BLaER1 (cell line): ENCODE results near the gene TEDC1.

ENCODE experiments used
- H3K27ac ChIP-seq: shearing (Covaris generic); formaldehyde crosslinking; 2 replicates; pipeline ENCODE4 v1.8.1; 2022
- H3K27me3 ChIP-seq: shearing (Covaris generic); formaldehyde crosslinking; 2 replicates; pipeline ENCODE4 v1.8.1; 2022
- H3K36me3 ChIP-seq: shearing (Covaris generic); formaldehyde crosslinking; 2 replicates; pipeline ENCODE4 v1.8.1; 2022
- H3K4me1 ChIP-seq: shearing (Covaris generic); formaldehyde crosslinking; 2 replicates; pipeline ENCODE4 v1.8.1; 2022
- H3K4me2 ChIP-seq: shearing (Covaris generic); formaldehyde crosslinking; 2 replicates; pipeline ENCODE4 v1.8.1; 2022
- H3K4me3 ChIP-seq: shearing (Covaris generic); formaldehyde crosslinking; 2 replicates; pipeline ENCODE4 v1.8.1; 2022
- H3K9ac ChIP-seq: shearing (Covaris generic); formaldehyde crosslinking; 2 replicates; pipeline ENCODE4 v1.8.1; 2022
- H3K9me3 ChIP-seq: shearing (Covaris generic); formaldehyde crosslinking; 2 replicates; pipeline ENCODE4 v1.8.1; 2022
- H4K20me1 ChIP-seq: shearing (Covaris generic); formaldehyde crosslinking; 2 replicates; pipeline ENCODE4 v1.8.1; 2022
- Cebpa-rat ChIP-seq: shearing (Covaris generic); IDR thresholded peaks from 2 replicates; pipeline ENCODE4 v1.8.1; 2022

The TEDC1 gene

DNA sequence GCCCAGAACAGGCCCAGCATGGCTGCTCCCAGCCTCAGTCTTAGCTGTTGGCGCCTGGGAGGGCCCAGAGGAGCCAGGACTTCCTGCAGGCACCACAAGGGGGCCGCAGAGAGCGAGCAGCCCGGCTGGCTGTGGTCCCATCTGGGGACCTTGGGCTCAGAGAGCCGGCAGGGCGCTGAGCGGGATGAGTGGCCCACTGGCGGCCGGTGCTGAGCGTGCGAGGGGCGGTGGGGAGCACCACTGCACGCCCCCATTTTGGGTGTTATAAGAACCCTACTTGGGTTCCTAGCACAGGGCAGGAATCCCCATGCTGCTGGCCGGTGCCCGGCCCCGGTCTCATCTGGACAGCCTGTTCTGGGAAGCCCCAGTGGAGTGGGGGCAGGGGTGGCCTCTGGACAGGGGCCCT lies 42.3 kb upstream of the TEDC1 start:
- peaks cover 100% of the 10 kb centered on the region for H4K20me1 ChIP-seq
- no peak overlapping the region for H3K9ac ChIP-seq
- peaks cover 79% of the 10 kb centered on the region for H3K36me3 ChIP-seq
- no peaks in the 10 kb centered on the region for H3K27me3 ChIP-seq
- H3K27ac ChIP-seq = peak overlapping the region; percentile 49
- no peak overlapping the region for H3K4me3 ChIP-seq
- peaks cover 62% of the 10 kb centered on the region for H3K4me1 ChIP-seq
- no peaks in the 10 kb centered on the region for H3K9me3 ChIP-seq
- TF ChIP-seq Cebpa-rat = no peak
- H3K4me2 ChIP-seq = peak overlapping the region; percentile 90

DNA sequence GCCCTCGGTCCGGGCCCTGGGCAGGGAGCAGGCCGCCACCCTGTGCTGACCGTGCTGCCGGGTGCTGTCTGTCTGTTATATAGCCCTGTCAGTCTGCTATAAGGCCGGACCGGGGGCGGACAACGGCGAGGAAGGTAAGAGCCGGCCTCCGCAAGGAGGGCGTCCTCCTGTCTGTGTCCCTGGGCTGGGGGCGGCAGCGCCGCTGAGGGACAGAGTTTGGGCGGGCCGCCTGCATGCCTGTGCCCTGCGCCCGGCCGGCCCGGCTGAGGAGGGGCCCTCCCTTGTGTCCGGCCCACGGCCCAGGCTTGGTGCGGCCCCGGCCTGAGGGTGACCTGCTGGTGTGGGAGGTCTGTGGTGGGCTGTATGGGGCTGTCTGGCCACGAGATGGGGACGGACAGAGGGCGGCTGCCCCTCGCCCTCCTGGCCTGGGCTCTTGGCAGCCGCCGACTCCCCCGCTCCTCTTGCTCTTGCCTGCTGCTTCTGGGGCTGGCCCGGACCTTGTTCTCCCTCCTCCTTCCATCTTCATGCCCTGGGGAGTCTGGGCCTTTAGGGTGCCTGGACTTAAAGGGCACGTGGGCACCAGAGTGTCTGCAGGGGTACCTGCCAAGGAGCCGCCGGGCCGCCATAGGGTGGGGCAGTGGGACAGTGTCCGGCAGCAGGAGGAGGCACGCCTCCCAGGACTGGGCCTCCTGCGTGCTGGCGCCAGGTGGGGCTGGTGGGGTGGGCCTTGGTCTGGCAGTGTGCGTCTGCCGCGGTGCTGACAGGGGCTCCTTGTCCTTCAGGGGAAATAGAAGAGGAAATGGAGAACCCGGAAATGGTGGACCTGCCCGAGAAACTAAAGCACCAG lies 41.5 kb upstream of the TEDC1 start:
- H3K4me3 ChIP-seq = no peak overlapping the region
- 0 out of 2 replicates have a peak overlapping the region, but pooled peaks have one; percentile 49 for H3K27ac ChIP-seq
- peaks cover 65% of the 10 kb centered on the region for H3K4me1 ChIP-seq
- H4K20me1 ChIP-seq = peaks cover 100% of the 10 kb centered on the region
- H3K9me3 ChIP-seq = no peaks in the 10 kb centered on the region
- TF ChIP-seq Cebpa-rat = no peak
- 0 out of 2 replicates have a peak overlapping the region, but pooled peaks have one; percentile 90 for H3K4me2 ChIP-seq
- H3K9ac ChIP-seq = no peak overlapping the region; the same call in 1 of the 2 replicates
- H3K36me3 ChIP-seq = peaks cover 86% of the 10 kb centered on the region
- no peaks in the 10 kb centered on the region for H3K27me3 ChIP-seq

DNA sequence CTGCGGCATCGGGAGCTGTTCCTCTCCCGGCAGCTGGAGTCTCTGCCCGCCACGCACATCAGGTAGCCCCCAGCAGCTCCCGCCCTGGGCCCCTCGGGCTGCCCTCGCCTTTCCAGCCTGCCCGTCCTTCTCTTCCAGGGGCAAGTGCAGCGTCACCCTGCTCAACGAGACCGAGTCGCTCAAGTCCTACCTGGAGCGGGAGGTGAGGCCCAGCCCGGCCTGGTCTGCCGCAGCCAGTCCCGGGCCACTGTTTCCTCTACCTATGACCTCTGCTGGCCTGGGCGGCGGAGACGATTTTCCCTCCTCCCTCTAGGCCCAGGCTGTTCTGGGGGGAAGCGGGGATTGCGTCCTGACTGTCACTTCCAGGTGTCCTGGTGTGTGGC lies 40.9 kb upstream of the TEDC1 start:
- peaks cover 93% of the 10 kb centered on the region for H3K36me3 ChIP-seq
- H4K20me1 ChIP-seq = peaks cover 100% of the 10 kb centered on the region
- no peaks in the 10 kb centered on the region for H3K9me3 ChIP-seq
- peaks cover 59% of the 10 kb centered on the region for H3K4me1 ChIP-seq
- no peak overlapping the region for H3K4me2 ChIP-seq
- TF ChIP-seq Cebpa-rat = no peak
- H3K27me3 ChIP-seq = no peaks in the 10 kb centered on the region
- H3K27ac ChIP-seq = no peak overlapping the region; the same call in 1 of the 2 replicates
- no peak overlapping the region for H3K9ac ChIP-seq
- H3K4me3 ChIP-seq = no peak overlapping the region

DNA sequence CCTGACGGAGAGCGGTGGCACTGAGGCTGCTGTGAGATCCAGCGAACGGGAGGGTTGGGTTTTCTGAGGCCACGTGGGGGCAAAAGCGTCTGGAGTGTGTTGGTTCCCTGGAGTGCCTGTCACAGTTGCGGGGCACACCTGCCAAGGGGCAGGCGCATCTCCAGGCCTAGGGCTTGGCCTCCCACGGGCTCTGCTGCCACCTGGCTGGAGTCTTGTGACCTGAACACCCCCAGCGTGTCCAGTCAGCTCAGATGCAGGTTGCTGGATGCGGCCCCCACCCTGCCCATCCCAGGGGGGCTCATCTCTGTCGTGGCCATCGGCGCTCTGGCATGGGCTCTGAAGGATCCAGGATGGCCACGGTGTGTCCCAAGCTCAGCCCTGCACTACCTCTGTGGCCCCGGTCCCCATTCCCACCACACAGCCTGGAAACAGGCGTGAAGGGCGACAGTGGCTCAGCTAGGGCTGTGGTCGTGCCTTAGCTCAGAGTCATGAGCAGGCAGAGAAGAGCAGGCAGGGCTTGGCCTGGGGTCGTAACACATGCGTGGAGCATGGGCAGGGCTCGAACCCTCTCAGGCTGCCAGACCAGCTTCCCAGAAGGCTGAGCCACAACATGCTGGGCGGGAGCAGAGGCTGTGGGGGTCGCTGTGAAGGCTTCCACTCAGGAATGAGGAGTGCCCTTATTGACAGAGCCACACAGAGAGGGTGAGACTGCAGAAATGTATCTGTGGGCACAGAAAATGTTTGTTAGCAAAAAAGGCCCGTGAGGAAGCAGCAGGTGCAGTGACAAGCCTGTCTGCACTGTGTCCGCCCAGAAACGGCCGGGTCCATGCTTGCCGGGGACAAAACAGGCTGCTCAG lies 40.0 kb upstream of the TEDC1 start:
- TF ChIP-seq Cebpa-rat = no peak
- no peak overlapping the region for H3K27ac ChIP-seq

DNA sequence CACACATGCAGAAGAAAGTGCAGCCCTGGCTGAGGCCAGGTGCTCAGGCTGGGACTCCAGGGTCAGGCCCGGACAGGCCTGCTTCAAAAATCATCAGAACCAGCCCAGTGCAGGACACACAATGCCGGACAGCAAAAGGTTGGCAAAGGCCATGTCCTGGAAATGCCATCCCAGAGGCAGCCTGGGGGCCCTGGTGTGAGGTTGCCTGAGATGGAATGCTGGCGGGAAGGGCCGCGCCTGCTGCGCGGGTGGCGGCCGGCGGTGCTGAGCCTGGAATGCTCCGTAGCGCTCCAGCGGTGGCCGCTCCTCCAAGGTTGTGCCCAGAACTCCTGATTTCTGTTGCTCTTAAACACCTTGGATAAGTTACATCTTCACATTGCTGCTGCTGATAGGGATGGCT lies 38.1 kb upstream of the TEDC1 start:
- no peak overlapping the region for H3K4me3 ChIP-seq
- peaks cover 96% of the 10 kb centered on the region for H3K36me3 ChIP-seq

More for the DNA sequence above, 40.0 kb upstream of the TEDC1 start:
- no peak overlapping the region for H3K4me2 ChIP-seq
- H3K4me3 ChIP-seq = no peak overlapping the region
- peaks cover 50% of the 10 kb centered on the region for H3K4me1 ChIP-seq
- H4K20me1 ChIP-seq = peaks cover 100% of the 10 kb centered on the region
- no peaks in the 10 kb centered on the region for H3K27me3 ChIP-seq
- H3K36me3 ChIP-seq = peaks cover 95% of the 10 kb centered on the region
- H3K9ac ChIP-seq = no peak overlapping the region
- no peaks in the 10 kb centered on the region for H3K9me3 ChIP-seq

DNA sequence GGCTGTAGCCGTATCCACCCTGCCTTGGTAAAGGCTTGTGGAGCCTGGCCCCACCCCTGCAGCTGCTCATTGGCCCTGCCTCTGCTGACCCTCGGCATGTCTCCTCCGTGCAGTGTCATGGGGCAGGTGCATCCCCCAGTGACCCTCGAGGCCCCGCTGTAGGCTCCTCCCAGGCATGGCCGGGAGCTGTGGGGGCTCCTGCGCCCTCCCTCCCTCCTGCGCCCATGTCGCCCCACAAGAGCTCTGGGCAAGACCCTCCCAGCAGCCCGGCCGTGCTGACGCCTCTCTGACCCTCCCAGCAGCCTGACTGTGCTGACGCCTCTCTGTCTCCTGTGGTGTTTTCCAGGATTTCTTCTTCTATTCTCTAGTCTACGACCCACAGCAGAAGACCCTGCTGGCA lies 37.2 kb upstream of the TEDC1 start:
- Histone ChIP-seq H3K36me3 (peaks cover 100% of the 10 kb centered on the region), H3K9ac (no peak overlapping the region), H3K9me3 (no peaks in the 10 kb centered on the region), H3K27ac (no peak overlapping the region), H4K20me1 (peaks cover 100% of the 10 kb centered on the region), H3K27me3 (no peaks in the 10 kb centered on the region), H3K4me2 (no peak overlapping the region), H3K4me3 (no peak overlapping the region), H3K4me1 (peaks cover 22% of the 10 kb centered on the region)
- TF ChIP-seq Cebpa-rat = no peak

More for the DNA sequence above, 38.1 kb upstream of the TEDC1 start:
- H3K4me2 ChIP-seq = no peak overlapping the region
- no peak overlapping the region for H3K27ac ChIP-seq
- H3K9me3 ChIP-seq = no peaks in the 10 kb centered on the region
- H4K20me1 ChIP-seq = peaks cover 100% of the 10 kb centered on the region
- no peak overlapping the region for H3K9ac ChIP-seq
- H3K27me3 ChIP-seq = no peaks in the 10 kb centered on the region
- H3K4me1 ChIP-seq = peaks cover 31% of the 10 kb centered on the region
- no peak for TF ChIP-seq Cebpa-rat

DNA sequence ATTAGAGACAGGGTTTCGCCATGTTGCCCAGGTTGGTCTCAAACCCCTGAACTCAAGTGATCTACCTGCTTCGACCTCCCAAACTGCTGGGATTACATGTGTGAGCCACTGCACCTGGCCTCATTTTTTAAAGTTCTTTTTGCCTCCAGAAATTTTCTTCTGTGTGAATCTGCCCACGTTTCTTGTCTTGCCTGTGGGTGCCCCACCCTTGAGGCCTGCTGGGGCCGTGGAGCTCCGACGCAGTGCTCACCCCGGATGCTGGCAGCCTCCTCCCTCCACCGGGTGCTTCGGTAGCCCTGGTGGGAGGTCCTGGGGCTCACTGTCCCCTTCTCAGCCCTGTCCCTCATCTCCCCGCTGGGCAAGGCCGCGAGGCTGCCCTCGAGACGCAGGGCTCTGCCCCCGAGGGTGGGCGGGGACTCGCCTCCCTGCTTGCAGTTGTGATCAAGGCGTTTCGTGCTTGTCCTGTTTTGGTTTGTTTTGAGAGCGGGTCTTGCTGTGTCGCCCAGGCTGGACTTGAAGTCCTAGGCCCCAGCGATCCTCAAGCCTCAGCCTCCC lies 35.9 kb upstream of the TEDC1 start:
- H3K27ac ChIP-seq = no peak overlapping the region
- H3K36me3 ChIP-seq = peaks cover 89% of the 10 kb centered on the region

DNA sequence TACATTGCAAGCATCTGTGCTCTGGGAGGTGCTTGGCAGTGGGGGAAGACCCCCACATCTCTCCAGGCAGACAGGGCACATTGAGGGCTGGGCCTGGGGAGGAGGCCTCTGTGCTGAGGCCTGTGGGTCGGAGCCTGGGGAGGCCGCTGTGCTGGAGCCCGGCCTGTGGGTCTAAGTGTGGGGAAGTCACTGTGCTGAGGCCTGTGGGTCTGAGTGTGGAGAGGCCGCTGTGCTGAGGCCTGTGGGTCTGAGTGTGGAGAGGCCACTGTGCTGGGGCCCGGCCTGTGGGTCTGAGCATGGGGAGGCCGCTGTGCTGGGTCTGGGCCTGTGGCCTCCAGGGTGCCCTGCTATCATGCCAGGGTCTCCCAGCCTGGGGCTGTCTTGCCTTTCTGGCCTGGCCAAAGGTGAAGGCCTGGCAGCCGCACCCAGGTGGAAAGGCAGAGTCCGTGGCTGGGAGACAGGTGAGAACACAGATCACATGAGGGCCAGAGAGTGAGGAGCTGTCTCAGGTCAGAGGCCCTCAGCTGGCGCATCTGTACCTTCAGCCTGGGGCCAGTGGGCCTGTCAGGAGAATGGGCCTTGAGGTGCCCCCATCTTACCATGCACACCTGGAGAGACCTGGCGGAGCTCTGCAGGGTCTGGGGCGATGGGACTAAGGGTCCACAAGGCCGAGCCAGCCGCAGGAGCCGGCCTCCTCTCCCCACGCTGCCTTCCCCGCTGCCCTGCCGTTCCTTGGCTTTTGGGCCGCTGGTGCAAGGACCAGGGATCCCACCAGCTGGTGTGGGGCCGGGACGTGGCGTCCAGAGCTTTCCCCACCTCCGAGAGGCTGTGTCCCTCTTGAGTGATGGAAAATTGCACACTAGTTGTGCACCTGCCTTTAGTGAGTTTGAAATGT lies 35.0 kb upstream of the TEDC1 start:
- H3K27ac ChIP-seq = no peak overlapping the region
- no peaks in the 10 kb centered on the region for H3K9me3 ChIP-seq
- H3K4me1 ChIP-seq = peaks cover 15% of the 10 kb centered on the region; the same call in 1 of the 2 replicates
- H3K27me3 ChIP-seq = no peaks in the 10 kb centered on the region
- H4K20me1 ChIP-seq = peaks cover 90% of the 10 kb centered on the region
- peaks cover 89% of the 10 kb centered on the region for H3K36me3 ChIP-seq
- no peak for TF ChIP-seq Cebpa-rat
- no peak overlapping the region for H3K4me2 ChIP-seq
- no peak overlapping the region for H3K4me3 ChIP-seq
- no peak overlapping the region for H3K9ac ChIP-seq

More for the DNA sequence above, 35.9 kb upstream of the TEDC1 start:
- Histone ChIP-seq H3K4me3 (no peak overlapping the region), H3K4me1 (peaks cover 15% of the 10 kb centered on the region; the same call in 1 of the 2 replicates), H4K20me1 (peaks cover 90% of the 10 kb centered on the region), H3K9ac (no peak overlapping the region), H3K9me3 (no peaks in the 10 kb centered on the region), H3K27me3 (no peaks in the 10 kb centered on the region), H3K4me2 (no peak overlapping the region)
- no peak for TF ChIP-seq Cebpa-rat
